DMS153 treated with DMSO at 0.1 percent for 48 hours (cell line): ENCODE data around the gene PLA2G10.
"Not testable (repeated sequence)": the region's sequence is repeated elsewhere in the genome, so short reads cannot be mapped to it uniquely, and the experiment has no call there.

ENCODE experiments used
- DNase-seq: peaks from one replicate; lab custom pipeline; 2025; ENCODE audit not compliant: unreplicated experiment; lab: John Stamatoyannopoulos, UW

The PLA2G10 gene

DNA sequence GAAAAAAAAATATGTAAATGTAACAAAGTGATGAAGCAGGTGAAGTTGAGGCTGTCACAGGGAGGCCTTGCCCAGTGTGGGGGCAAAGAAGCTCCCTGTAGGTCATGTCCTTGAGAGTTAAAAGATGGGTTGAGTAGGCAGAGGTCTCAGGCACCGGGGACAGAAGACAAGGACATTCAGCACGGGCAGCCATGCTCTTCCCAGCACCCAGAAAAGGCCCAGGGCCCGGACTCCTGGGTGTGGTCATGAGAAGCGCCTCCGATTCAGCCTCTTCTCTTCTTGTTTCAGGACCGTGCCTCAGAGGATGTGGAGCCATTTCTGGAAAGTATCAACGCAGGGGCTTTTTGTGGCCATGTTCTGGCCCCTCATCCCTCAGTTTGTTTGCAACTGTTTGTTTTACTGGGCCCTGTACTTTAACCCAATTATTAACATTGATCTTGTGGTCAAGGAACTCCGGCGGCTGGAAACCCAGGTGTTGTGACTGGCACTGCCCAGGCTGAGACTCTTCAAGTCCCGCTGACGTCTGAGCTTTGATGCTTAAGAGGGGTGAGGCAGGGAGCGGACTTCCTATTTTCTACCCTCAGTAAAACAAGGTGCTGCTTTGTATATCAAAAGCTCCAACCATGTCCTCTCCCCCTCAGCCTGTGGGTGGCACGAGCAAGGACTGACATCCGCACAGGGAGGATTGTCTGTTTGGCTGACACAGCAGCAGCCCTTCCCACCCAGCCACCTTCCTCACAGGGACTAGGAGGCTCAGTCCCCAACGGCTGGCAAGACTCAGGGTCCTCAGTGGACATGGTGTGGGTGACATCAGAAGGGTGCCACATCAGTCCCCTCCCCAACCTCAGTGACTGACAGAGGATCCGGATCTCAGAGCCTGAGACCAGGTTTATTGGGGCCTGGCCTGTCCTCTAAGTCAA lies 26.5 kb downstream of the PLA2G10 start:
- DNase-seq, result no peak

DNA sequence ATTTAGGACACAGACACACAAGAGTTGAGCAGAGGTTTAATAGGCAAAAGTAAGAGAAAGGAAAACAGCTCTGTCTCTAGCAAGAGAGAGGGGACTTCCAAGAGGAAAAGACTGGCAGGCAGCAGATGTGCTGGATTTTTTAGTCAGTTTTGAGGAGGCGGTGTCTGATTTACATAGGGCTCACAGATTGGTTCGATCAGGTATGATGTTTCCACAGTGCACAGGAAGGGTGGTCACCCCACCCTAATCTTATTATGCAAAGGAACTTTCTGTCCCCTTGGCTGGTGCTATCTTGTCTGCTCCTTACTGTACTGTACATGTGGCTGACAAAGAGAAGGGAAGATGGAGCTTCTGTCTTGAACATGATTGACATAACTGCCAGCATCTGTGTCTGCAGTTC lies 36.0 kb downstream of the PLA2G10 start:
- no peak for DNase-seq

DNA sequence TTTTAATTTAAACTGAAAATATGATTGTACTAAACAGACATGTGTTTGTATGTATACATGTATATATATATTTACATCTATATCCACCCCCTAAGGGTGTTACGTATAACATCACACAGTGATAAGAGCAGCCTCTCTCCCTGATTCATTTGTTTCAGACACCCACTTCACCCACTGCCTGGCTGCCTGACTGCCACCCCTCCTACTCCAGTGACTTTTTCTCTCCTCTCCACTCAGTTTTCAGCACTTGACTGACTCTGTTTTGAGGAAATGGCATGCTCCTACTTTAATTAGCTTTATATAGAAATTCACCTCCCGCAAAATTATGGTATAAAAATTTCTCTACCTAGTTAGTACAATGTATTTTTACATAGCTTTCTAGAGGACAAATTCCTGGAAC lies 41.4 kb downstream of the PLA2G10 start:
- DNase-seq, result no peak

DNA sequence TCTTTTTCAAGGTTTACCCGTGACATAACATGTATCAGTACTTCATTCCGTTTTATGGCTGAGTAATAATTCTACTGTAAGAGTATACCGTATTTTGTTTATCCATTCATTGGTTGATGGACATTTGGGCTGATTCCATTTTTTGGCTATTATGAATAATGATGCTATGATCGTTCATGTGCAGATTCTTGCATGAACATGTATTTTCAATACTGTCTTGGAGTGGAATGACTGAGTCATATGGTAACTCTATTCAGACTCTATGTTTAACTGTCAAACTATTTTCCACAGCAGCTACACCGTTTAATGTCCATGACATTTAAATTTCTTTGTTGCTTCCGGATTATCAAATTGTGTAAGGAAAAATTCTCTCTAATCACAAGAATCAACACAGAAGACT lies 43.5 kb downstream of the PLA2G10 start:
- no peak for DNase-seq

DNA sequence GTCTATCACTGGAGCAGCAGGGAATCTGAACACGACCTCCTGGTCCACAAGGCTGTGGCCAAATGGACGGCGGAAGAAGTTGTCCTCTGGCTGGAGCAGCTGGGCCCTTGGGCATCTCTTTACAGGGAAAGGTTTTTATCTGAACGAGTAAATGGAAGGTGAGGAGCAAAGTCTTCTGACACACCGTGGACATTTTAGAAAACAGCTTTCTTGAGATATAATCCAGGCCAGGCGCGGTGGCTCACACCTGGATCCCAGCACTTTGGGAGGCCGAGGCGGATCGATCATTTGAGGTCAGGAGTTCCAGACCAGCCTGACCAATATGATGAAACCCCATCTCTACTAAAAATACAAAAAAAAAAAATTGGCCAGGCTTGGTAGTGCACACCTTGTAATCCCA lies 44.3 kb downstream of the PLA2G10 start:
- no peak for DNase-seq

DNA sequence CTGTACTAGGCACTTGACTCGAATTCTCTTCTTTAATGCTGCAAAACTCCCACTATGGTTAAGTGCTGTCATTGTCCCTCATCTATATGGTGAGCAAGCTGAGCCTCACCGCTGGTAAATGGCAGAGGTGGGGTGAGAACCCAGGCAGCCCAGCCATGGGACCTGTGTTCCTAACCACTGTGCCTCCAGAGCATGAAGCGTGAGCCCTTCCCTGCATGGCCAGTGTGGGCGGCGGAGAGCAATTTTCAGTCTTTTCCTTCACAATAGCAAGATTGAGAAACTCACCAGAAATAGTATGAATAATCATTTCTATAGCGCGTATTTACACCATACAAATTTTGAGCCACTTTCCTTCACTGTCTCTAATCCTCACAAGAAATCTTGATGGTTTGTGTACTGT lies 52.2 kb downstream of the PLA2G10 start:
- DNase-seq, result no peak

DNA sequence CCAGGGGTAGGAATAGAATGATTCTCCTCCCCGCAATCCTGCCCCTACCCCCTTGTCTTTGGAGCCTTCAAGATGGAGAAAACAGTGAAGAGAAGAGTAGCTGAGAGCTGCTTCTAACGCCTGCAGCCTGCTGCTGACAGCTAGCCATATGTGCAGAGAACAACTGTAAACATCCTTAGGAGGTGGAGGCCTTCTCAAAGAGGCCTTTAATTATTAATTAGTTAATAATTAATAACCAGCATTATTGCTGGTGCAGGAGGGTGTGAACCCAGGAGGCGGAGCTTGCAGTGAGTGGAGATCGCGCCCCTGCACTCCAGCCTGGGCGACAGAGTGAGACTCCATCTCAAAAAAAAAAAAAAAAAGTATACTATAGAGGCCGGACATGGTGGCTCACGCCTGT lies 52.9 kb downstream of the PLA2G10 start:
- DNase-seq, result no peak

DNA sequence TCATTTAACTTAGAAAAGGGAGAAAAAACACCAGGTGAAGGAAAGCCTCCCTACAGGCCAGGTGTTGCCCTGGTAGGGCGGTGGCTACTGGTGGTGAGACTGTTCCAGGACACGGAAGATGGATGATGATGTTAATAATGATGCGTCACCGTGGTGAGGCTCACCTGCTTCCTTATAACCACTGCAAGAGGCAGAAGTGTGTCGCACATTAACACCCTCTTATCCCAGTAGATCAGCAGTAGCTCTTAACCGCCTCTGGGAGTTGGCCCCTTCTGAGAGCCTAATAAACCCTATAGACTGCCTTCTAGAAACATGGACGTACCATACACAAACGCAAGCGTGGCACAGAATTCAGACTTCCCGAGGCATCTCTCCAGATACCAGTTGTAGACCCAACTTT lies 53.6 kb downstream of the PLA2G10 start:
- no peak for DNase-seq

DNA sequence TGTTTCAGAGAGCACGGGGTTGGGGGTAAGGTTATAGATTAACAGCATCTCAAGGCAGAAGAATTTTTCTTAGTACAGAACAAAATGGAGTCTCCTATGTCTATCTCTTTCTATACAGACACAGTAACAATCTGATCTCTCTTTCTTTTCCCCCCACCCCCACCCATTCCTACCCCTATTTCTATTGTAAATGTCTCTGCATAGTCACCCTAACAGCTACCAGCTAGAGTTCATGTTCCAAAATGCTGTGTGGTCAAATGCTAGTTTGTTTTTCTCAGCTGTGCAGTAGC lies 57.2 kb downstream of the PLA2G10 start:
- DNase-seq, result not testable (repeated sequence)

DNA sequence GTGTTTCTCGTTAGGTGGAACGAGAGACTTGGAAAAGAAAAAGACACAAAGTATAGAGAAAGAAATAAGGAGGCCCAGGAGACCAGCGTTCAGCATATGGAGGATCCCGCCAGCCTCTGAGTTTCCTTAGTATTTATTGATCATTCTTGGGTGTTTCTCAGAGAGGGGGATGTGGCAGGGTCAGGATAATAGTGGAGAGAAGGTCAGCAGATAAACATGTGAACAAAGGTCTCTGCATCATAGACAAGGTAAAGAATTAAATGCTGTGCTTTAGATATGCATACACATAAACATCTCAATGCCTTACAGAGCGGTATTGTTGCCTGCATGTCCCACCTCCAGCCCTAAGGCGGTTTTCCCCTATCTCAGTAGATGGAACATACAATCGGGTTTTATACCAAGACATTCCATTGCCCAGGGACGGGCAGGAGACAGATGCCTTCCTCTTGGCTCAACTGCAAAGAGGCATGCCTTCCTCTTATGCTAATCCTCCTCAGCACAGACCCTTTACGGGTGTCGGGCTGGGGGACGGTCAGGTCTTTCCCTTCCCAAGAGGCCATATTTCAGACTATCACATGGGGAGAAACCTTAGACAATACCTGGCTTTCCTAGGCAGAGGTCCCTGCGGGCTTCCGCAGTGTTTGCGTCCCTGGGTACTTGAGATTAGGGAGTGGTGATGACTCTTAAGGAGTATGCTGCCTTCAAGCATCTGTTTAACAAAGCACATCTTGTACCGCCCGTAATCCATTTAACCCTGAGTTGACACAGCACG lies 57.7 kb downstream of the PLA2G10 start:
- DNase-seq, result not testable (repeated sequence)

DNA sequence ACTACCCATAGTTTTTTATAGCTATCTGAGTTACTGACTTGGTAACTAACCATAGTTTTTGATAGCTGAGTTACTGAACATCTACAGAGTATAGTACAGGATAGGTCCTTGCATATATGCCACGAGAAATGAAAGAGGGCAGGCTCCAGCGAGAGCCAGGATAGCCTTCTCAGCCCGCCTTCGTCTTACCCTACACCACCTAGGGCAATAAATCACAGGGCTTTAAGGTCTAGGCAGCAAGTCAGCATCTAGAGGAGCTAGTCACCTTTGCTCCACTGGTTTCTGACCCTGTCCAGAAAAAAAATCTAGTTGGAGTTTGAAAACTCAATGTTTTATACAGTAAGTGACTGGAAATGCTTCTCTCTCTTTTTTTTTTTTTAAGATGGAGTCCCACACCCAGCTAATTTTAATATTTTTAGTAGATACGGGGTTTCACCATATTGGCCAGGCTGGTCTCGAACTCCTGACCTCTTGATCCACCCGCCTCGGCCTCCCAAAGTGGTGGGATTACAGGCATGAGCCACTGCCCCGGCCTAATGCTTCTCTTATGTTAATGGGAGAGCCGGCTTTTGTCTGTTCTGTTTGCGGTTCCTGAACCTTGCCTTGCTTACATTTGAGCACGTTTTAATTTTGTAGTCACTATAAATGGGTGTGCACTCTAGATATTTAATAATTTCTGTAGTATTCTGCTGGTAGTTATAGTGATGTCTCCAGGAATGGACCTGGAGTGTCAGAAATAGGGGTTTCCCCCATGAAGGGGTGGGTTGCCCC lies 58.5 kb downstream of the PLA2G10 start:
- DNase-seq, result no peak

DNA sequence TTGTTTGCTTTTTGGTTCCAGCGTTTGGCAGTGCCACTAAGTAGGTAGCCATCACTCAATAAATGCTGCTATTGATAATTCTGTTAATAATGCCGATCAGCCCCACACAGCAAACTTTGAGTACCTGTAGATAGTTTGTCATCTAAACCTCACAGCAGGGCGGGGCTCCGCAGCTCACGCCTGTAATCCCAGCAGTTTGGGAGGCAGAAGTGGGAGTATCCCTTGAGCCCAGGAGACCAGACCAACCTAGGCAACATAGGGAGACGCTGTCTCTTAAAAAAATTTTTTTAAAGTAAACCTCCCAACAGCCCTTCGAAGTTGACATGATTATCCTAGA lies 59.8 kb downstream of the PLA2G10 start:
- no peak for DNase-seq

DNA sequence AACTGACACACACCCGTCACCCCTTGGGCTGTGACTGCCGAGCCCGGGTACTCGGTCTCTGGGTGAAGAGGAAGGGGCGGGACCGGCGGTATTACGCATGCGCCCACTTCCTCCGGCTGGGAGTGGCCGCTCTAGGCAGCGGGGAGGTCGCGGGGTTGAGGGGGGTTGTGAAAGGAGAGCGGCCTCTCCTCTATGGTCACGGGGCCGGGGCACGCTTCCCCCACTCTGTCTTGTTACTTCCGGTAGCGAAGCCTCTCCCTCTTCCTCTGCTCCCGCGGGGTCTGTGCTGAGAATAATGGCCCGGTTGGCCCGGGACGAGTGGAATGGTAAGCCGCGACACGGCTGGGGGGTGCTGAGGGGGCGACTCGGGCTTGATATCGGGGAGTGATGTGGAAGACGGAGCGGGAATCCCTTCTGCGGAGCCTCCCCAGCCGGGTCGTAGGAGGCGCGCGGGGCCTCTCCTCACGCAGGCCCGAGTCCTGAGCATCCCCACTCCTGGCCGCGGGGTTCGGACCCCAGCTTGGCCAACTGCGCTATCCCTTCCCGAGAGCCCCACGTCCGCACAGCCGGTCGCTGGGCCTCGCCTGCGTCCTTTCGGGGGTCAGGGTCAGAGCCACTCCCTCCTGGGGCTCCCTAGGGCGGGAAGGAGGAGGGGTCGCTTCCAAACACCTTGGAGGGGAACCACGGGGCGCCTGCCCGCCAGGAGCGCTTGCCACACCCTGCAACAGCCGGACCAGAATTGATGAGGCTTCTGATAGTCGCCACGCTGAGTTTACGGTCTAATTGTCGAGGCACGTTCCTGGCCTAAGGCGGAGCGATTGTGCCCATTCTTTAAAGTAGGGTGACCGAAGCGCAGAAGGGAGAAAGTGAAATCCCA lies 61.2 kb downstream of the PLA2G10 start, which contains the start of gene BFAR:
Gene BFAR (plus strand): TSS at position 259 of the 877 bp plus-strand sequence. CDS start 11,396 bp downstream, outside the sequence.
- DNase-seq, result peak; percentile 91

DNA sequence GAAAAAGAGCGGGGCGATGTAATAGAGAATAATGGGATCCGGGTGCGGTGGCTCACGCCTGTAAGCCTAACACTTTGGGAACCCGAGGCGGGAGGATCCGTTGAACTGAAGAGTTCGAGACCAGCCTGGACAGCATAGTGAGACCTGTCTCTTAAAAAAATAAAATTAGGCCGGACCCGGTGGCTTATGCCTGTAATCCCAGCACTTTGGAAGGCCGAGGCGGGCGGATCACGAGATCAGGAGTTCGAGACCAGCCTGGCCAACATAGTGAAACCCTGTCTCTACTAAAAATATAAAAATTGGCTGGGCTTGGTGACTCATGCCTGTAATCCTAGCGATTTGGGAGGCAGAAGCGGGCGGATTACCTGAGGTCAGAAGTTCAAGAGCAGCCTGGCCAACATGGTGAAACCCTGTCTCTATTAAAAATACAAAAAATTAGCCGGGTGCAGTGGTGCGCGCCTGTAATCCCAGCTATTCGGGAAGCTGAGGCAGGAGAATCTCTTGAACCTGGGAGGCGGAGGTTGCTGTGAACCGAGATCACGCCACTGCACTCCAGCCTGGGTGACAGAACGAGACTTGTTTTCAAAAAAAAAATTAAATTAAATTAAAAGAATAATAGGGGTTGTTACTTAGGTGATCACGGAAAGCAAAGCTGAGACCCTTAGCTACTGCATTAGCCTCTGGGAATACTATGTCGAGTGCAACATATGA lies 63.3 kb downstream of the PLA2G10 start:
- DNase-seq, result not testable (repeated sequence)

DNA sequence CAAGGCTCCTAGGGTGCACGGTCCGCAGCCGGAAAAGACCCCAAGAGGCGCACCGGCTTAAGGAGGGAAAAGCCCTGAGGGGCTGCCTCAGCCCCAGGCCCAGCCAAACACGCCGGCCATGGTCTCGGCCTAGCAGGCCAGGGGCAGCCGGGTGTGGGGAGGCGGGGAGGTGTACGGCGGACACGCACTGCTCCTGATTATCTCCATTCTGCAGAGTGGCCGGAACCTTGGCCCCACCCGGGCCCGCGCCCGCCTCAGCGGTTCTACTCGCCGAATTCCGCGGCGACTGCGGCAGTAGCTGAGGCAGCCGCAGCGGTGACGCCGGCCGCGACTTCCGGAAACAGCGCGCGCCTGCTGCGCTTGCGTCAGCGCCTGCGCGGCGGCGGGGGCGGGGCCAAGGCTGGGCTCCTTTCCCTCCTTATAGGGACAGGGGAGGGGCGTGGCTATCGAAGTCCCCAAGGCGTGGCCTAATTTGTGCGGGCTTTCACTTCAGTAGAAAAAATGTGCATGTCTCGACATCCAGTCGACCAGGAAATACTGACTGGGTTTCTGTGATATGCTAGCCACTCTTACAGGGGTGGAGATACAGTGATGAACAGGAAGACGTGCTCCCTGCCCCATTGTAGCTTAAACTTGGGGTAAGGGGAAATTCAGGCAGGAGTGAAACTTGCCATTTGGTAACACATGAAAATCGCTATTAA lies 64.0 kb downstream of the PLA2G10 start, which contains the start of gene PARN:
Gene PARN (minus strand): TSS at position 342 of the 701 bp plus-strand sequence. CDS start 135 bp downstream, at position 207.
- peak; percentile 98 for DNase-seq

DNA sequence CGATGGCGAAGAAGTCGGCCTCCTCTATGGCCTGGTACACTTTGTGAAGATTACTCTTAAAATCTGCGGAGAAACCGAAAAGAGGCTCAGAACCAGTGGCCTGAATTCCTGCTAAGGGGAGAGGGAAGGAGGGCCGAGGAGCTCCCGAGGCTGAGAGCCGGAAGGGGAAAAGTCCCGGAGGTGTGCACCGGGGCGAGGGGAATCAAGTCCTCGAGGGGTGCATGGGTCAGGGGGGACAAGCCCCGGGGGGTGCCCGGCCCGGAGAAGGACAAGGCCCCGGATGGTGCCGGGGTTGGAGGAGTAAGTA lies 64.5 kb downstream of the PLA2G10 start:
- no peak for DNase-seq

DNA sequence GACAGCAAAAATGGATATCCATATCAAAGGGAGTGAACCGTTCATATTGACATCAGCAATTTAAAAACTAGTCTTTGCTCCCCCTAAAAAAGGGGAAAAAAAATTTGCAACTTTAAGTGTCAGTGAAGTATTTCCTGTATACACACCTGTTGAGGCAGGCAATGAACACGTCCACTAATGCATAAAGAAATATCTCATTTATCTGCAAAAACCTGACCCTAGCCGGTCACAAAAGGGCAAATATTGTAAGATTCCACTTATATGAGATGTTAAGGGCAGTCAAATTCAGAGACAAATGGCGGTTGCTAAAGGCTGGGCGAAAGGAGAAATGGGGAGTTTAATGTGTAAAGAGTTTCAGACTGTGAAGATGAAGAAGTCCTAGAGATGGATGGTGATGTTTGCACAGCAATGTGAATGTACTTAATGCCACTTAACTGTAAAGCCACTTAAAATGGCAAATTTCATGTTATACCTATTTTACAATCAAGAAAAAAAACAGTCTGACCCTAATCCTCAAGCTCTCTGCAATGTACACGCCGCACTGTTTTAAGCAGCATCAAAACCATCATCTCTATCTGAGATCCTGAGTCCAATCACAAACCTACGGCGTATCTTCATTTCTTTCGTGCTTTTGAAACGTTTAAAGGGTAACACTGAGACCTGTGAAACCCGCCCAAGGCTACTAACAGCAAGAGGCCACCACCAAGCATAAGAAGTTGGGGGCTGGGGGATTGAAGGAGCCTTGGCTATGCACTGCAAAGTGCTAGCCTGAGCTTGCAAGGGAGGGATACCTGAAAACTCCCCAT lies 65.1 kb downstream of the PLA2G10 start:
- no peak for DNase-seq

DNA sequence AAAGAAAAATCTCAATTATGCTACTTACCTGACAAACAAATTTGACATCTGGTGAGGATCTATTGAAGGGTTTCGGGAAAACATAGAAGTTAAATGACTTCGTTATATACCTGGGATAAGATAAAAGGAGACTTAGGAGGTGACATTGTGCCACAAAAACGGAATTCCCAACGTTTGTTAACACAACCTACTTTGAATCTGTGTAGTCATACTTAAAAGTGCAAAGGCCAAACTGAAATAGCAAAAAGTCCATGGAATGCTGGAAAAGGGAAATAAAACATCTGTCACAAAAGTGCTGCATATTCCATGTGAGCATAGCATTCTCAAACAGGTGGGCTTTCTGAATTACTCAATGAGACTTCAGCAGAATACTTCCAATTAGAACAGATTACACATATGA lies 67.0 kb downstream of the PLA2G10 start:
- DNase-seq, result no peak
